SU-DHL-6 (cell line): ENCODE results near the gene TRAF2.

Experiments
- EZH2phosphoT487 ChIP-seq: fragments of 200-600 bp; sonication (generic), shearing (Covaris generic); conservative IDR thresholded peaks from 2 replicates; pipeline ENCODE4 v1.6.1; 2018; ENCODE audit warnings: mild to moderate bottlenecking, antibody characterized with exemption, low read length, moderate library complexity, mixed read lengths
- TF ChIP-seq, protein P1 (sequence below): fragments of 200-600 bp; sonication (generic); IDR thresholded peaks from one replicate; pipeline ENCODE4 v1.5.1; 2017; ENCODE audit warnings: antibody characterized with exemption, mild to moderate bottlenecking, low read length, moderate library complexity; ENCODE audit not compliant: insufficient read depth, poor library complexity, severe bottlenecking

DNA sequence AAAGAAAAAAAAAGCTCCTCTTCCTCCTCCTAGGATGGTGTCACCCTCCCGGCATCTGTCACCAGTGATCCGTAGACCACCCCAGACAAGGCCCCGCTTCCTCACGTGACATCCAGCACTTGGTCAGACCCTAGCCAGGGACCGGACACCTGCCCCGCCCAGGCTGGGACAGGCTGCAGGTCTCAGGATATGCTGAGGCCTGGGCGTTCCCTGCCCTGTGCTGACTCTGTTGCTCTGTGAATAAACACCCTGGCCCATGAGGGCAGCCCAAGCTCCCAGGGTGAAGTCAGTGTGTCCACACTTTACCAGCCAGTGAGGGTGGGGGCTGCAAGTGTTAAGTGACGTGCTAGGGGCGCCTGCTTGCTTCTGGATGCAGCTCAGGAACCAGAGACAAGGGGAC lies 25.8 kb upstream of the TRAF2 start:
- TF ChIP-seq, protein P1, sequence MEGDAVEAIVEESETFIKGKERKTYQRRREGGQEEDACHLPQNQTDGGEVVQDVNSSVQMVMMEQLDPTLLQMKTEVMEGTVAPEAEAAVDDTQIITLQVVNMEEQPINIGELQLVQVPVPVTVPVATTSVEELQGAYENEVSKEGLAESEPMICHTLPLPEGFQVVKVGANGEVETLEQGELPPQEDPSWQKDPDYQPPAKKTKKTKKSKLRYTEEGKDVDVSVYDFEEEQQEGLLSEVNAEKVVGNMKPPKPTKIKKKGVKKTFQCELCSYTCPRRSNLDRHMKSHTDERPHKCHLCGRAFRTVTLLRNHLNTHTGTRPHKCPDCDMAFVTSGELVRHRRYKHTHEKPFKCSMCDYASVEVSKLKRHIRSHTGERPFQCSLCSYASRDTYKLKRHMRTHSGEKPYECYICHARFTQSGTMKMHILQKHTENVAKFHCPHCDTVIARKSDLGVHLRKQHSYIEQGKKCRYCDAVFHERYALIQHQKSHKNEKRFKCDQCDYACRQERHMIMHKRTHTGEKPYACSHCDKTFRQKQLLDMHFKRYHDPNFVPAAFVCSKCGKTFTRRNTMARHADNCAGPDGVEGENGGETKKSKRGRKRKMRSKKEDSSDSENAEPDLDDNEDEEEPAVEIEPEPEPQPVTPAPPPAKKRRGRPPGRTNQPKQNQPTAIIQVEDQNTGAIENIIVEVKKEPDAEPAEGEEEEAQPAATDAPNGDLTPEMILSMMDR: no peak
- no peak for TF ChIP-seq EZH2phosphoT487
